HEK293T (cell line): ENCODE data around the gene CRTAC1.

Source experiments
- ARNT ChIP-seq: fragments of 450-650 bp; IDR thresholded peaks from 2 replicates; pipeline ENCODE4 v1.6.1; 2017; ENCODE audit warnings: mild to moderate bottlenecking
- BHLHE40 ChIP-seq: fragments of 450-650 bp; IDR thresholded peaks from 2 replicates; pipeline ENCODE4 v1.6.1; 2016; ENCODE audit warnings: mild to moderate bottlenecking, moderate library complexity, borderline replicate concordance
- NFRKB ChIP-seq: fragments of 450-650 bp; IDR thresholded peaks from 2 replicates; pipeline ENCODE4 v1.6.1; 2016; ENCODE audit warnings: mild to moderate bottlenecking, moderate library complexity
- SP1 ChIP-seq: fragments of 450-650 bp; IDR thresholded peaks from 2 replicates; pipeline ENCODE4 v1.6.1; 2017
- SUZ12 ChIP-seq: fragments of 450-650 bp; IDR thresholded peaks from 2 replicates; pipeline ENCODE4 v1.6.1; 2016; ENCODE audit warnings: mild to moderate bottlenecking
- ZNF384 ChIP-seq: fragments of 450-650 bp; IDR thresholded peaks from 2 replicates; pipeline ENCODE4 v1.6.1; 2016

DNA sequence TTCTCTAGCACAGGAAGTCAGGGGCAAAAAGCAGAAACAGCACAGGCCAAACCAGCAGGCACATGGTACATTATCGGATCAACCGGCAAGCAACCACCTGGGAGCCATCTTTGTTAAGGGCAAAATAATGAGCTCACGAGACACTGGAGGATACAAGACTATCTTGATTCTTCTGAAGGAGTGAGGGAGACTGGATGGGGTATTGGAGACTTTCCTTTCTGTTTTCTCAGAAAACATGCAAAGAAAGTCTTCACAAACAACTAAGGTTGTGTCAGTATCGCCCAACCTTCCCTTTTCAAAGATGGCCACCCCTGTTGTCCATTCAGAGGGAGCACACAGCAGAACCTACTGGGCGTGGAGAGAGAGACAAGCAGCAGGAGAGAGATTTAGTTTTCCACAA, 151.2 kb downstream of the CRTAC1 start:
- TF ChIP-seq SP1 (no peak), SUZ12 (no peak), BHLHE40 (no peak), ZNF384 (no peak), NFRKB (no peak), ARNT (no peak)
